GM12891 (cell line): ENCODE results near the gene SPINK13.

ENCODE experiments used
- PAX5 ChIP-seq: IDR thresholded peaks from 2 replicates; pipeline ENCODE4 v1.6.1; 2011; ENCODE audit warnings: low read length, moderate library complexity, mild to moderate bottlenecking; ENCODE audit not compliant: insufficient read depth, severe bottlenecking
- POLR2A ChIP-seq: IDR thresholded peaks from 2 replicates; pipeline ENCODE4 v1.6.1; 2011; ENCODE audit warnings: low read depth, low read length, control low read depth
- POLR2AphosphoS5 ChIP-seq: IDR thresholded peaks from 2 replicates; pipeline ENCODE4 v1.6.1; 2011; ENCODE audit warnings: low read depth, low read length, control low read depth
- POU2F2 ChIP-seq: IDR thresholded peaks from 2 replicates; pipeline ENCODE4 v1.6.1; 2011; ENCODE audit warnings: low read depth, mild to moderate bottlenecking, control low read depth, low read length, moderate library complexity
- SPI1 ChIP-seq: IDR thresholded peaks from 2 replicates; pipeline ENCODE4 v1.6.1; 2011; ENCODE audit warnings: low read depth, low read length, control low read depth
- TAF1 ChIP-seq: IDR thresholded peaks from 2 replicates; pipeline ENCODE4 v1.6.1; 2011; ENCODE audit warnings: low read depth, low read length, control low read depth

GRCh38 chr5:148248894-148249293 lies 19.7 kb upstream of the SPINK13 start:
- TF ChIP-seq POLR2A (no peak), TAF1 (no peak), POLR2AphosphoS5 (no peak), PAX5 (no peak), SPI1 (no peak), POU2F2 (no peak)
